Measurements from ENCODE around the gene SEMA5B. TPM values are rescaled to one million over a fixed set of nuclear protein-coding genes. Genes with fewer than 3 reads are reported as not detected.

Gene SEMA5B
- total RNA-seq, 2 experiments from 2014 or later, result 0.13 to 2.3 TPM

DNA sequence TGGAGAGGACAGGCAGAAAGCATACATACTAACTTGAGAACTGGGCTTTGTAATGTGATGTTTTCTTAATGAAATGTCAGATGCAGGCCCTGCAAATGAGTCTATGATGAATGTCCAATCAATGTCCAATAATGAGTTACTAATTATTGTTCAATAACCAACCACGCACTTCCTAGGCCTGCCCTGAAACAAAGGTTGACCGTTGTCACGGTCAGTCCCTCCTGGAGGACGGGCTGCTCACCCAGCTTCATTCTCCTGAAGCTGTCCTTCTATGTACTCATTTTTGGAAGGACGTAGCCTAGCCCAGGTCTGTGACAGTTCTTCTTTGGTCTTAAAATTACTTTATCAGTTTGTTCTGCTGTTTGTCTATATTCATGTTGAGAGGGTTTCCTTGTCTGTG, 30.9 kb upstream of the SEMA5B start:
- intact Hi-C loops (cut with micrococcal nuclease; ENCODE audit: unreplicated experiment), result no loop called here
- Histone ChIP-seq H4K20me1 (ENCODE audit: insufficient read depth, low read length) (no peaks in the 10 kb centered on the region; the same call in 1 of the 2 replicates), H3K4me1 (ENCODE audit: insufficient read depth, low read length, poor library complexity, severe bottlenecking) (no peaks in the 10 kb centered on the region), H2AFZ (ENCODE audit: low read length) (no peak overlapping the region), H3K4me2 (ENCODE audit: low read length) (no peak overlapping the region), H3K9me2 (ENCODE audit: insufficient read depth, low read length) (no peaks in the 10 kb centered on the region), H3K9me3 (ENCODE audit: low read length) (no peaks in the 10 kb centered on the region), H3K4me3 (ENCODE audit: low read depth, low read length, poor library complexity, severe bottlenecking) (no peak overlapping the region), H3K27ac (ENCODE audit: low read depth, low read length, poor library complexity, severe bottlenecking) (no peak overlapping the region), H3K36me3 (ENCODE audit: insufficient read depth, low read length) (no peaks in the 10 kb centered on the region), H3K79me2 (ENCODE audit: insufficient read depth, low read depth, low read length) (no peaks in the 10 kb centered on the region)
- CTCF ChIA-PET (ENCODE audit: unreplicated experiment), result no interaction called here
- no peak for DNase-seq (ENCODE audit: low spot score)
- no TSS peak for BruUV-seq (replicated peaks)
- POLR2A ChIA-PET, result no interaction called here
- no peak for TF ChIP-seq EZH2phosphoT487 (IDR thresholded peaks at IDR 0.05; ENCODE audit: borderline replicate concordance, low read depth, low read length)
- TF ChIP-seq, protein P1, sequence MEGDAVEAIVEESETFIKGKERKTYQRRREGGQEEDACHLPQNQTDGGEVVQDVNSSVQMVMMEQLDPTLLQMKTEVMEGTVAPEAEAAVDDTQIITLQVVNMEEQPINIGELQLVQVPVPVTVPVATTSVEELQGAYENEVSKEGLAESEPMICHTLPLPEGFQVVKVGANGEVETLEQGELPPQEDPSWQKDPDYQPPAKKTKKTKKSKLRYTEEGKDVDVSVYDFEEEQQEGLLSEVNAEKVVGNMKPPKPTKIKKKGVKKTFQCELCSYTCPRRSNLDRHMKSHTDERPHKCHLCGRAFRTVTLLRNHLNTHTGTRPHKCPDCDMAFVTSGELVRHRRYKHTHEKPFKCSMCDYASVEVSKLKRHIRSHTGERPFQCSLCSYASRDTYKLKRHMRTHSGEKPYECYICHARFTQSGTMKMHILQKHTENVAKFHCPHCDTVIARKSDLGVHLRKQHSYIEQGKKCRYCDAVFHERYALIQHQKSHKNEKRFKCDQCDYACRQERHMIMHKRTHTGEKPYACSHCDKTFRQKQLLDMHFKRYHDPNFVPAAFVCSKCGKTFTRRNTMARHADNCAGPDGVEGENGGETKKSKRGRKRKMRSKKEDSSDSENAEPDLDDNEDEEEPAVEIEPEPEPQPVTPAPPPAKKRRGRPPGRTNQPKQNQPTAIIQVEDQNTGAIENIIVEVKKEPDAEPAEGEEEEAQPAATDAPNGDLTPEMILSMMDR (conservative IDR thresholded peaks at IDR 0.05; ENCODE audit: low read length), result no peak

DNA sequence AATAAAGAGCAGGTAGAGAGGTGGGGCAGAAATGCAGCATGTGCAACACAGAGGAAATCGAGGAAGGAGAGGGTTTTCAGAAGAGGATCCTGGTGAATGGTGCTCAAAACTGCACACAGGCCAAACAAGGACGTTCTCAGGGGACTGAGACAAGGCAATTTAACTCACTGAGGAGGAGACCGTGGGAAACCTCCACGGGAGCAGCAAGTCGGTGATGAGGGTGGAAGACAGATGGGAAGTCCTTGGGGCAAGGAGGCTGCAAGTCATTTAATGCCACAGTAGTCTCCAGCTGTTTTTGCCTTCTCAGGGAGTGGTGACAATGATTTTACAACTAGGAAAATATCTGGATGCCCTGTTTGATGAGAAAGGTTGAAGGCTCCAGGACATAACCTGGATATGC, 27.8 kb upstream of the SEMA5B start:
- no peaks in the 10 kb centered on the region for H3K79me2 ChIP-seq (ENCODE audit: insufficient read depth, low read depth, low read length)
- H3K9me3 ChIP-seq (ENCODE audit: low read length), result no peaks in the 10 kb centered on the region
- POLR2A ChIA-PET, result no interaction called here
- intact Hi-C loops (cut with micrococcal nuclease; ENCODE audit: unreplicated experiment), result no loop called here
- no peak overlapping the region for H3K4me2 ChIP-seq (ENCODE audit: low read length)
- CTCF ChIA-PET (ENCODE audit: unreplicated experiment), result no interaction called here
- no peak overlapping the region for H3K27ac ChIP-seq (ENCODE audit: low read depth, low read length, poor library complexity, severe bottlenecking)
- no peak for TF ChIP-seq EZH2phosphoT487 (IDR thresholded peaks at IDR 0.05; ENCODE audit: borderline replicate concordance, low read depth, low read length)
- TF ChIP-seq, protein P1 (conservative IDR thresholded peaks at IDR 0.05; ENCODE audit: low read length), result no peak
- H3K4me1 ChIP-seq (ENCODE audit: insufficient read depth, low read length, poor library complexity, severe bottlenecking), result no peaks in the 10 kb centered on the region
- no peak overlapping the region for H3K4me3 ChIP-seq (ENCODE audit: low read depth, low read length, poor library complexity, severe bottlenecking)
- DNase-seq (ENCODE audit: low spot score), result no peak
- H2AFZ ChIP-seq (ENCODE audit: low read length), result no peak overlapping the region
- no peaks in the 10 kb centered on the region for H4K20me1 ChIP-seq (ENCODE audit: insufficient read depth, low read length)
- H3K36me3 ChIP-seq (ENCODE audit: insufficient read depth, low read length), result no peaks in the 10 kb centered on the region
- no peaks in the 10 kb centered on the region for H3K9me2 ChIP-seq (ENCODE audit: insufficient read depth, low read length)
- no TSS peak for BruUV-seq (replicated peaks)

- no peak for DNase-seq (ENCODE audit: low spot score)
- no peaks in the 10 kb centered on the region for H3K4me1 ChIP-seq (ENCODE audit: insufficient read depth, low read length, poor library complexity, severe bottlenecking)
- ChIA-PET POLR2A (no interaction called here), CTCF (ENCODE audit: unreplicated experiment) (no interaction called here)
- H2AFZ ChIP-seq (ENCODE audit: low read length), result no peak overlapping the region
- TF ChIP-seq, protein P1 (conservative IDR thresholded peaks at IDR 0.05; ENCODE audit: low read length), result no peak
- no peak for TF ChIP-seq EZH2phosphoT487 (IDR thresholded peaks at IDR 0.05; ENCODE audit: borderline replicate concordance, low read depth, low read length)
- H3K4me2 ChIP-seq (ENCODE audit: low read length), result no peak overlapping the region
- intact Hi-C loops (cut with micrococcal nuclease; ENCODE audit: unreplicated experiment), result no loop called here
- H3K9me3 ChIP-seq (ENCODE audit: low read length), result no peaks in the 10 kb centered on the region
- H4K20me1 ChIP-seq (ENCODE audit: insufficient read depth, low read length), result no peaks in the 10 kb centered on the region
- H3K79me2 ChIP-seq (ENCODE audit: insufficient read depth, low read depth, low read length), result no peaks in the 10 kb centered on the region
- no peaks in the 10 kb centered on the region for H3K36me3 ChIP-seq (ENCODE audit: insufficient read depth, low read length)
- no TSS peak for BruUV-seq (replicated peaks)
- no peaks in the 10 kb centered on the region for H3K9me2 ChIP-seq (ENCODE audit: insufficient read depth, low read length)
- H3K4me3 ChIP-seq (ENCODE audit: low read depth, low read length, poor library complexity, severe bottlenecking), result no peak overlapping the region
- H3K27ac ChIP-seq (ENCODE audit: low read depth, low read length, poor library complexity, severe bottlenecking), result no peak overlapping the region
These were observed 27.4 kb upstream of the SEMA5B start for GRCh38 chr3:123054931-123055330.
